ENCODE data around the gene S100A2.
"Not testable (repeated sequence)": the region's sequence is repeated elsewhere in the genome, so short reads cannot be mapped to it uniquely, and the experiment has no call there.

S100A2 gene

GRCh38 chr1:153520818-153521476 lies 44.7 kb downstream of the S100A2 start:
- H3K4me1 ChIP-seq: peaks cover 14 to 67% (median 47%) of the 10 kb centered on the region in 10 experiments
- peak overlapping the region in 3 of 11 experiments; percentile 32 to 39 (median 37); a peak in 5 of 22 replicates for H3K4me2 ChIP-seq
- peak overlapping the region in 5 of 11 experiments; percentile 0 to 35 (median 22); a peak in 5 of 22 replicates for H3K27ac ChIP-seq
- no peaks in the 10 kb centered on the region for H3K36me3 ChIP-seq
- no peaks in the 10 kb centered on the region for H4K20me1 ChIP-seq
- H3K9me3 ChIP-seq (replicated peaks in 1 of 11): peaks cover 0 to 11% (median 3%) of the 10 kb centered on the region in 11 experiments; a peak in 9 of 22 replicates
- H3K27me3 ChIP-seq: no peaks in the 10 kb centered on the region
- 0 out of 22 replicates have a peak overlapping the region, but pooled peaks of 1 of the 11 experiments have one; percentile 9 for H3K9ac ChIP-seq
- no peak overlapping the region for H3K4me3 ChIP-seq
- TF ChIP-seq Cebpa-rat (IDR thresholded peaks at IDR 0.05): no peak

DNA sequence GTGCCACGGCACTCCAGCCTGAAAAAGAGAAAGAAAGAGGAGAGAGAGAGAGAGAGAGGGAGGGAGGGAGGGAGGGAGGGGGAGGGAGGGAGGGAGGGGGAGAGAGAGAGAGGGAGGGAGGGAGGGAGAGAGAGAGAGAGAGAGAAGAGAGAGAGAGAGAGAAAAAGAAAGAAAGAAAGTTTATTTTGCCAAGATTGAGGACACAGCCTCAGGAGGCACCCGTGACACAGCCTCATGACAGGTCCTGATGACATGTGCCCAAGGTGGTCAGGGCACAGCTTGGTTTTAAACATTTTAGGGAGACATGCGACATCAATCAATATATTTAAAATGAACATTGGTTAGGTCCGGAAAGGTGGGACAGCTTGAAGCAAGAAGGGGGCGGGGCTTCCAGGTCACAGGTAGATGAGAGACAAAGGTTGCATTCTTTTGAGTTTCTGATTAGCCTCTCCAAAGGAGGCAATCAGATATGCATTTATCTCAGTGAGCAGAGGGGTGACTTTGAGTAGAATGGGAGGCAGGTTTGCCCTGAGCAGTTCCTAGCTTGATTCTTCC lies 45.4 kb downstream of the S100A2 start:
- H3K4me2 ChIP-seq: peak overlapping the region in 4 of 11 experiments; percentile 18 to 92 (median 36); a peak in 6 of 22 replicates
- H3K36me3 ChIP-seq, H3K27me3 ChIP-seq, H4K20me1 ChIP-seq, H3K9ac ChIP-seq, H3K4me3 ChIP-seq: not testable (repeated sequence)
- peaks cover 21 to 69% (median 51%) of the 10 kb centered on the region in 10 experiments for H3K4me1 ChIP-seq
- H3K27ac ChIP-seq: peak overlapping the region in 3 of 11 experiments; percentile 22 to 35 (median 25); a peak in 3 of 22 replicates
- H3K9me3 ChIP-seq (replicated peaks in 1 of 11): peaks cover 0 to 11% (median 3%) of the 10 kb centered on the region in 11 experiments; a peak in 9 of 22 replicates

- peaks cover 26 to 75% (median 60%) of the 10 kb centered on the region in 10 experiments for H3K4me1 ChIP-seq
- no peaks in the 10 kb centered on the region for H4K20me1 ChIP-seq
- no peak for TF ChIP-seq Cebpa-rat (IDR thresholded peaks at IDR 0.05)
Observed at GRCh38 chr1:153519242-153519641, 46.4 kb downstream of the S100A2 start.

DNA sequence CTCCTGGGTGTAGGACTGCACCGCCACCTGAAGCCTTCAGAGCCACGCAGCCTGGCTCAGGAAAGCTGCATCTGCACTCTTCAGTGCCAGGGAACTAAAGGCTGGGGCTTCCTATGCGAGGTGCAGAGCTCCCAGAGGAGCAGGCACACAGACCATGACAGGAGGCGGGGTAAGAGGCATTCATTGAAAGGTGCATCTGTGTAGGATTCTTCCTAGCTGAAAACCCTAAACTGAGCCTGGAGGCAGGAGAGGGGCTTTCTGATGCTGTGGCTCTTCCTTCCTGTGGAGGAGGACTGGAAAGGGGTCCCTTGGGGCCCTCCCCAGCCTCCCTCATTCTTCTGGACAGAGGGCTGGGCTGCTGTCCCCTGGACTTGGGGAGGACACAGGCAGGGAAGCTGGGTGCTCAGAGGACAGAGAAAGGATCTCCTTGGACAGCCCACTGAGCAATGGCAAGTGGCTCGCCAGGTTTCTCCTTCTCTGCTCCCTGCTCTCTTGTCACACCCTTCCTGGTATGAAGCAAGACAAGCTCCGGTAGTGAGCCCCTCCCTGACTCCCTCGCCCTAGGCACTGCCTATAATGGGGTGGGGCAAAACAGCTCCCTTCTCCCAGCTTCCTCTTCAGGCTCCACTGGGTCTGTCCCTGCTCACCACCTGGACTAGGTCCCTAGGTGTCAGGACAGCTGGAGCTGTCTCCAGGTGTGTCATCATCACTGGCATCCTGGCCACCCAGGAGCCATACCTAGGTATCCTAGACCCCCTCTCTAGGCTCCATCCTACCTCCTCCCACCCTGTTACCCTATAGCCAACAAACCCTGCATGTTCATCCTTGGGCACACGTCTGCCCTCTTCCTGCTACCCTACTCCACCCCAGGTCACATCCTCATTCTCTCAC lies 49.9 kb downstream of the S100A2 start:
- Histone ChIP-seq H3K4me3 (peak overlapping the region in 5 of 10 experiments; percentile 19 to 52 (median 35); a peak in 8 of 20 replicates), H3K9ac (peak overlapping the region; percentile 18 to 65 (median 55); a peak in 20 of 22 replicates), H3K9me3 (replicated peaks in 1 of 11) (no peaks in the 10 kb centered on the region), H3K27ac (peak overlapping the region in 10 of 11 experiments; percentile 5 to 83 (median 66); a peak in 19 of 22 replicates), H3K4me1 (peaks cover 35 to 99% (median 89%) of the 10 kb centered on the region in 10 experiments), H4K20me1 (no peaks in the 10 kb centered on the region), H3K27me3 (no peaks in the 10 kb centered on the region), H3K36me3 (no peaks in the 10 kb centered on the region), H3K4me2 (peak overlapping the region; percentile 80 to 97 (median 86))
- peak in 7 of 11 experiments; percentile 13 to 56 (median 37); a peak in 4 of 22 replicates for TF ChIP-seq Cebpa-rat (IDR thresholded peaks at IDR 0.05)

More at GRCh38 chr1:153519242-153519641, 46.4 kb downstream of the S100A2 start:
- Histone ChIP-seq H3K27me3 (no peaks in the 10 kb centered on the region), H3K27ac (peak overlapping the region in 8 of 11 experiments; percentile 18 to 83 (median 72); a peak in 15 of 22 replicates), H3K9ac (peak overlapping the region in 3 of 11 experiments; percentile 38 to 55 (median 54); a peak in 6 of 22 replicates), H3K36me3 (no peaks in the 10 kb centered on the region), H3K4me3 (peak overlapping the region in 1 of 10 experiments; percentile 41; a peak in 1 of 20 replicates), H3K9me3 (replicated peaks in 1 of 11) (peaks cover 0 to 11% (median 3%) of the 10 kb centered on the region in 11 experiments; a peak in 9 of 22 replicates), H3K4me2 (peak overlapping the region in 10 of 11 experiments; percentile 1 to 97 (median 74); a peak in 16 of 22 replicates)

- Histone ChIP-seq H3K27me3 (no peaks in the 10 kb centered on the region), H3K4me1 (peaks cover 44 to 92% (median 79%) of the 10 kb centered on the region in 10 experiments), H3K4me2 (peak overlapping the region; percentile 30 to 97 (median 62); a peak in 16 of 22 replicates), H3K4me3 (no peak overlapping the region), H4K20me1 (no peaks in the 10 kb centered on the region), H3K9me3 (replicated peaks in 1 of 11) (no peaks in the 10 kb centered on the region), H3K9ac (no peak overlapping the region), H3K36me3 (no peaks in the 10 kb centered on the region), H3K27ac (peak overlapping the region in 4 of 11 experiments; percentile 30 to 80 (median 41); a peak in 4 of 22 replicates)
- TF ChIP-seq Cebpa-rat (IDR thresholded peaks at IDR 0.05): no peak
Observed at GRCh38 chr1:153513666-153514065, 52.0 kb downstream of the S100A2 start.

DNA sequence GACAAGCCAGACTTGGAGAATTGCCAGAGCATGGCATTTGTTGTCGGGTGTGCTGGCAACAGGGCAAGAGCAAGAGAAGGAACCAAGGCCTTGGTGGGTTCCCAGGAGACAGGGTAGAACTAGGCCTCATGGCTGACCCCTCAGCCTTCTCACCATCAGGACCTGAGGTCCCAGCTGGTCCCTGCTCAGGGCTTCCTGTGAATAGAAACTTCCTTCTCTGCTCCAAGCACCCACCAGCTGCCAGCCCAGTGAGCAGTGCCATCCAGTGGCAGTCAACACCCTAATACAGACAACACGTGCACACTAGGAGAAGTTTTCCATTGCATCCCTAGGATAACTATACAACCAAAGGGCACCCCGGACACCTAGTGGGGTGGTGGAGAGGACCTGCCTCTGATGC lies 52.6 kb downstream of the S100A2 start:
- Histone ChIP-seq H3K9ac (peak overlapping the region in 1 of 11 experiments; percentile 16; a peak in 1 of 22 replicates), H3K27ac (peak overlapping the region in 6 of 11 experiments; percentile 5 to 51 (median 28); a peak in 7 of 22 replicates)

More for the DNA sequence above, 52.6 kb downstream of the S100A2 start:
- no peak overlapping the region for H3K4me3 ChIP-seq
- no peaks in the 10 kb centered on the region for H3K9me3 ChIP-seq (replicated peaks in 1 of 11)
- peak overlapping the region; percentile 30 to 97 (median 62) for H3K4me2 ChIP-seq
- no peaks in the 10 kb centered on the region for H3K36me3 ChIP-seq
- peaks cover 37 to 86% (median 73%) of the 10 kb centered on the region in 10 experiments for H3K4me1 ChIP-seq
- no peaks in the 10 kb centered on the region for H4K20me1 ChIP-seq
- TF ChIP-seq Cebpa-rat (IDR thresholded peaks at IDR 0.05): no peak
- no peaks in the 10 kb centered on the region for H3K27me3 ChIP-seq
